Measurements from ENCODE around the gene TECPR1.

DNA sequence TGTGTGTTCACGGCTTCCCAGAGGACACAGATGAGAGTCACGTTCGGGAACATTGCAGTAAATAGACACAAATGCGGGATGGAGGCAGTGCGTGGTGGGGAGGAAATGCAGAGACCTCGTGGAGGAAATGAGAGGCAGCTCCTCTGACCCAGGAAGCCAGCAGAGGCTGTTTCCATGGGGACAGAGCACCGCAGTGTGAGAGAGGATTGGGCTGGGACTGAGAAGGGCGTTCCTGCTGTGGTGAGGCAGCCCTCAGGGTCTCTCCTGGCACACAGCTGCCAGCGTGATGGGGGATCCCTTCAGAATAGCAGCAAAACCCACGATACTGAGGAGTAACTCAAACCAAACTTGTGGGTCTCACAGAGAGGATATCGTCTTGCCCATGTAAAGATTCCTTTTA, 62.5 kb downstream of the TECPR1 start:
- TF ChIP-seq, protein P1, sequence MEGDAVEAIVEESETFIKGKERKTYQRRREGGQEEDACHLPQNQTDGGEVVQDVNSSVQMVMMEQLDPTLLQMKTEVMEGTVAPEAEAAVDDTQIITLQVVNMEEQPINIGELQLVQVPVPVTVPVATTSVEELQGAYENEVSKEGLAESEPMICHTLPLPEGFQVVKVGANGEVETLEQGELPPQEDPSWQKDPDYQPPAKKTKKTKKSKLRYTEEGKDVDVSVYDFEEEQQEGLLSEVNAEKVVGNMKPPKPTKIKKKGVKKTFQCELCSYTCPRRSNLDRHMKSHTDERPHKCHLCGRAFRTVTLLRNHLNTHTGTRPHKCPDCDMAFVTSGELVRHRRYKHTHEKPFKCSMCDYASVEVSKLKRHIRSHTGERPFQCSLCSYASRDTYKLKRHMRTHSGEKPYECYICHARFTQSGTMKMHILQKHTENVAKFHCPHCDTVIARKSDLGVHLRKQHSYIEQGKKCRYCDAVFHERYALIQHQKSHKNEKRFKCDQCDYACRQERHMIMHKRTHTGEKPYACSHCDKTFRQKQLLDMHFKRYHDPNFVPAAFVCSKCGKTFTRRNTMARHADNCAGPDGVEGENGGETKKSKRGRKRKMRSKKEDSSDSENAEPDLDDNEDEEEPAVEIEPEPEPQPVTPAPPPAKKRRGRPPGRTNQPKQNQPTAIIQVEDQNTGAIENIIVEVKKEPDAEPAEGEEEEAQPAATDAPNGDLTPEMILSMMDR (IDR thresholded peaks at IDR 0.05) = no peak
- TF ChIP-seq POLR2A (IDR thresholded peaks at IDR 0.05) = no peak

All from lower leg skin (tissue), 3 donors.